ENCODE measurements around the gene EYA3. TPM values are rescaled to one million over a fixed set of nuclear protein-coding genes. Genes with fewer than 3 reads are reported as not detected.

The EYA3 gene
- total RNA-seq, 1 donor from 2014 or later = 17.5 TPM

DNA sequence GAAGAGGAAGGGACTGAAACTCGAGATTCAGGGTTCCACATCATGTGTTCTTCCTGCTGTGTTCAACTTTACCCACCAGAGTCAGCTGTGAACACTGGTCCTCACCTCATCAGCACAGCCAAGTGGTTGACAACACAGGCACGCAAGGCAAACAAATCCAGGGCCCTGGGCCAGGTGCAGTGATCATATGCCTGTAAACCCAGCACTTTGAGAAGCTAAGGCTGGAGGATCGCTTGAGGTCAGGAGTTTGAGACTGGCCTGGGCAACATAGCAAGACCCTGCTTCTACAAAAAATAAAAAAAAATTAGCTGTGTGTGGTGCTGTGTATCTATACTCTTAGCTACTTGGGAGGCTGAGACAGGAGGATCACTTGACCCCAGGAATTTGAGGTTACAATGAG lies 137.0 kb downstream of the EYA3 start:
- Mint-ChIP-seq H3K27me3 (ENCODE audit: unreplicated experiment) (peaks cover 17% of the 10 kb centered on the region), H3K27ac (ENCODE audit: unreplicated experiment) (no peak overlapping the region), H3K4me1 (ENCODE audit: unreplicated experiment) (no peaks in the 10 kb centered on the region), H3K9me3 (ENCODE audit: unreplicated experiment) (no peaks in the 10 kb centered on the region), H3K4me3 (ENCODE audit: unreplicated experiment) (no peak overlapping the region), H3K36me3 (ENCODE audit: unreplicated experiment) (no peaks in the 10 kb centered on the region)
- TF ChIP-seq, protein P1, sequence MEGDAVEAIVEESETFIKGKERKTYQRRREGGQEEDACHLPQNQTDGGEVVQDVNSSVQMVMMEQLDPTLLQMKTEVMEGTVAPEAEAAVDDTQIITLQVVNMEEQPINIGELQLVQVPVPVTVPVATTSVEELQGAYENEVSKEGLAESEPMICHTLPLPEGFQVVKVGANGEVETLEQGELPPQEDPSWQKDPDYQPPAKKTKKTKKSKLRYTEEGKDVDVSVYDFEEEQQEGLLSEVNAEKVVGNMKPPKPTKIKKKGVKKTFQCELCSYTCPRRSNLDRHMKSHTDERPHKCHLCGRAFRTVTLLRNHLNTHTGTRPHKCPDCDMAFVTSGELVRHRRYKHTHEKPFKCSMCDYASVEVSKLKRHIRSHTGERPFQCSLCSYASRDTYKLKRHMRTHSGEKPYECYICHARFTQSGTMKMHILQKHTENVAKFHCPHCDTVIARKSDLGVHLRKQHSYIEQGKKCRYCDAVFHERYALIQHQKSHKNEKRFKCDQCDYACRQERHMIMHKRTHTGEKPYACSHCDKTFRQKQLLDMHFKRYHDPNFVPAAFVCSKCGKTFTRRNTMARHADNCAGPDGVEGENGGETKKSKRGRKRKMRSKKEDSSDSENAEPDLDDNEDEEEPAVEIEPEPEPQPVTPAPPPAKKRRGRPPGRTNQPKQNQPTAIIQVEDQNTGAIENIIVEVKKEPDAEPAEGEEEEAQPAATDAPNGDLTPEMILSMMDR (IDR thresholded peaks at IDR 0.05) = no peak
- DNase-seq (ENCODE audit: extremely low spot score, unreplicated experiment) = no peak

DNA sequence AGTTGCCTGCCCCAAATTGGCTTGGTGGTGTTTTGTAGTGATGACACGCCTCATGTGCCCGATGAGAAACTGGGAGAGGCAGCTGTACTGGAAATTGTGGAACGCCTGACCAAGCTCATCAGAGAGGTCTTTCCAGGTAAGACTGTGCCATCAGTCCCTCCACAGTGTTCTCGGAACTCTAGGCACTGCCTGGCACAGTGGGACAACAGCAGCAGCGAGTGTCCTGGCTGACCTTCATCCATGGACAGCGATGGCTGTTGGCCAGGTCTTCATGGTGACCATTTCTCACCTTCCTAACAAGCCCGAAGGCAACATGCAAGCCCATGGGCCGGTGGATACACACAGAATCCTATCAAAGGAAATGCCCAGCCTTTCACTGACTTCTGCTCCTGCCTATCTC lies 139.4 kb downstream of the EYA3 start:
- TF ChIP-seq, protein P1 (IDR thresholded peaks at IDR 0.05) = no peak
- H3K9me3 Mint-ChIP-seq (ENCODE audit: unreplicated experiment) = no peaks in the 10 kb centered on the region
- no peak overlapping the region for H3K27ac Mint-ChIP-seq (ENCODE audit: unreplicated experiment)
- H3K27me3 Mint-ChIP-seq (ENCODE audit: unreplicated experiment) = peaks cover 5% of the 10 kb centered on the region
- H3K36me3 Mint-ChIP-seq (ENCODE audit: unreplicated experiment) = no peaks in the 10 kb centered on the region
- no peaks in the 10 kb centered on the region for H3K4me1 Mint-ChIP-seq (ENCODE audit: unreplicated experiment)
- no peak for DNase-seq (ENCODE audit: extremely low spot score, unreplicated experiment)
- H3K4me3 Mint-ChIP-seq (ENCODE audit: unreplicated experiment) = no peak overlapping the region

DNA sequence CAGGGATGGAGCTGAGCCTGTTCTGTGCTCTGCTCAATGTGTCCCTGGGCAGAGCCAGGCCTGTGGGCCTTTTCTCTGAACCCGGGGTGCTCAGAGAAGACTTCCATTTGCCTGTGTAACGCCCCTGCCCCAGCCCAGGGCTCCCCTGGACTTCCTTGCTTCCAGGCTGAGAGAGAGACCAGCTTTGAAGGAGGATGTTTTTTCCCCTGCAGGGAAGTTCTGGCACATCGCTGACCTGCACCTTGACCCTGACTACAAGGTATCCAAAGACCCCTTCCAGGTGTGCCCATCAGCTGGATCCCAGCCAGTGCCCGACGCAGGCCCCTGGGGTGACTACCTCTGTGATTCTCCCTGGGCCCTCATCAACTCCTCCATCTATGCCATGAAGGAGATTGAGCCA lies 143.4 kb downstream of the EYA3 start:
- H3K4me3 Mint-ChIP-seq (ENCODE audit: unreplicated experiment) = no peak overlapping the region
- H3K27me3 Mint-ChIP-seq (ENCODE audit: unreplicated experiment) = peaks cover 4% of the 10 kb centered on the region
- no peak for DNase-seq (ENCODE audit: extremely low spot score, unreplicated experiment)
- no peaks in the 10 kb centered on the region for H3K9me3 Mint-ChIP-seq (ENCODE audit: unreplicated experiment)
- TF ChIP-seq, protein P1 (IDR thresholded peaks at IDR 0.05) = no peak
- H3K4me1 Mint-ChIP-seq (ENCODE audit: unreplicated experiment) = no peaks in the 10 kb centered on the region
- H3K36me3 Mint-ChIP-seq (ENCODE audit: unreplicated experiment) = no peaks in the 10 kb centered on the region
- no peak overlapping the region for H3K27ac Mint-ChIP-seq (ENCODE audit: unreplicated experiment)

DNA sequence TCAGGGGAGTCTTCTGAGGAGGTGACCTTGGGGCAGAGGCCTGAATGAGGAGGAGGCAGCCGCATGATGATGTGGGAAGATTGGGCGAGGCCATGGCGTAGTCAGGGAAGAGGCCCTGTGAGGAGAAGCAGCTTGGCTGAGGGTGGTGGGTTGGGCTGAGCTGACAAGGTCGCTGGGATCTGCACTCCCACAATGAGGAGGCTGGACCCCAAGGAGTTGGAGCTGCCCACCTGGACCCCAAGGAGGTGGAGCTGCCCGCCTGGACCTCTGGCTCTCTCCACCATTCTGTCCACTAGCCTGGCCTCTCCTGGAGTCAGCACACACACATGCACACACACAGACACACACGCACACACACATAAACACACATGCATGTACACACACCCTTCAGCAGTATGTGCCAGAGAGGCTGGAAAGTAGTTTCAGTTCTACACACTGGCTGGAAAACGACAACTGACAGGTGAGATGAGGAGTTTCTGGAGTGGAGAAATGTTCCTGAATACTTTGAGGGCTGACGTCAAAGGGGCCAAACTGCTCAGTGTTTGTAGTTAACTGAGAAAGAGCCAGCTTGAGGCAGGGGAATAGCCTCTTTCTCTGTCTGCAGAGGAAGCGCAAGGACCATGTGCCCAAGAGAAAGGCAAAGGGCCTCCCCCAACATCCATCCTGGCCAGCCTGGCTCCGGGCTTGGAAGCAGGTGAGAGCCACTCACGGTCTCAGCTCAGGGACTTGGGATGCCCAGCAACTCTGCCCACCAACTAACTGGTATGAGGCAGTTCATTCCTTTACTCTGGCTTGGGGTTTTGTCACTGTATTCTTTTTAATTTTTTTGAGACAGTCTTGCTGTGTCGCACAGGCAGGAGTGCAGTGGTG lies 146.5 kb downstream of the EYA3 start:
- Mint-ChIP-seq H3K36me3 (ENCODE audit: unreplicated experiment) (no peaks in the 10 kb centered on the region), H3K27ac (ENCODE audit: unreplicated experiment) (no peak overlapping the region), H3K4me1 (ENCODE audit: unreplicated experiment) (no peaks in the 10 kb centered on the region), H3K9me3 (ENCODE audit: unreplicated experiment) (no peaks in the 10 kb centered on the region), H3K27me3 (ENCODE audit: unreplicated experiment) (peaks cover 12% of the 10 kb centered on the region), H3K4me3 (ENCODE audit: unreplicated experiment) (no peak overlapping the region)
- no peak for DNase-seq (ENCODE audit: extremely low spot score, unreplicated experiment)
- TF ChIP-seq, protein P1 (IDR thresholded peaks at IDR 0.05) = no peak

DNA sequence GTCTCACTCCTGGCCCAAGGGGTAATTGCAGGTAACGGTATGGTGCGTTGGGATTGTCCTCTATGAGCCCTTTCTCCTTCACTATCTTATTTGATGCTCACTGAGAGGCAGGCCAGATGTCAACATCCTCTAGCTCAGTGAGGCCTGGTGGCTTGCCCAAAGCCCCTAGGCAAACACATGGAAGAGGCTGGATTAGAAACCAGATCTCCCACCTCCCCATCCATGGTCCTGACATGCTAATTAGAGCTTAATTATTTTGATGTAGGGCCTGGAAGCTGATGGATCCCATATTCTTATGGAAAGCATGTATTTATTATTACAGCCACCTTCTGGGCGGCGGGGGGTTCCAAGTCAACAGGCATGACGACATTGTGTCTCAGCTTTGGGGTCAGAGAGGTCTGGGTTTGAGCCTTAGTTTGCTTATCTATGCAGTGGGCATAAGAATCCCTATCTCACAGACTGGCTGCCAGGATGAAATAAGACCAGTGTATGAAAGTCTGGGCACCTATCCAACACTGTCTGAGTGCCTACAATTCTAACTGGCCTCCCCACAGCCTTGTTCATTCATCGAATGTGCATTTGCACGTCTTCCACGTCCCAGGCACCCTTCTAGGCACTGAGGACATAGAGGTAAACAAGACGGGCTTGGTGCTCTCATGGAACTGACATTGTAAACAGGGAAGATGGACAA lies 147.4 kb downstream of the EYA3 start:
- no peaks in the 10 kb centered on the region for H3K4me1 Mint-ChIP-seq (ENCODE audit: unreplicated experiment)
- TF ChIP-seq, protein P1 (IDR thresholded peaks at IDR 0.05) = no peak
- peaks cover 8% of the 10 kb centered on the region for H3K27me3 Mint-ChIP-seq (ENCODE audit: unreplicated experiment)
- no peak for DNase-seq (ENCODE audit: extremely low spot score, unreplicated experiment)
- no peak overlapping the region for H3K4me3 Mint-ChIP-seq (ENCODE audit: unreplicated experiment)
- no peaks in the 10 kb centered on the region for H3K36me3 Mint-ChIP-seq (ENCODE audit: unreplicated experiment)
- H3K9me3 Mint-ChIP-seq (ENCODE audit: unreplicated experiment) = no peaks in the 10 kb centered on the region
- H3K27ac Mint-ChIP-seq (ENCODE audit: unreplicated experiment) = no peak overlapping the region

All from osteocyte (in vitro differentiated cells).